RWPE2 (cell line): ENCODE measurements around the gene STAMBPL1.
A peak's percentile ranks its signal among the peaks of the same experiment; 100 is the strongest.

Experiments used
- ATAC-seq: fragments of 200-7000 bp; cut with Tn5 transposase; 3 replicates; pipeline ENCODE4 v1.9.1; 2021; ENCODE audit warnings: low read depth
- DNase-seq: peaks from one replicate; pipeline ENCODE4 v3.0.0-alpha.2; 2020; ENCODE audit warnings: low spot score
- H3K27ac ChIP-seq: fragments of 450-650 bp; 2 replicates; pipeline ENCODE4 v1.5.1; 2017; ENCODE audit warnings: mild to moderate bottlenecking; ENCODE audit not compliant: poor library complexity, severe bottlenecking
- H3K27me3 ChIP-seq: fragments of 250-450 bp; sonication (Bioruptor Pico); 2 replicates; pipeline ENCODE4 v1.5.1; 2021; ENCODE audit warnings: mild to moderate bottlenecking, moderate library complexity; ENCODE audit not compliant: insufficient read depth, poor library complexity, severe bottlenecking
- H3K36me3 ChIP-seq: fragments of 250-450 bp; sonication (Bioruptor Pico); 2 replicates; pipeline ENCODE4 v1.5.1; 2020; ENCODE audit warnings: low read depth, mild to moderate bottlenecking, moderate library complexity
- H3K4me1 ChIP-seq: fragments of 250-450 bp; sonication (Bioruptor Pico); 2 replicates; pipeline ENCODE4 v1.5.1; 2021; ENCODE audit warnings: mild to moderate bottlenecking, moderate library complexity; ENCODE audit not compliant: insufficient read depth, poor library complexity, severe bottlenecking
- H3K4me3 ChIP-seq: fragments of 250-450 bp; sonication (Bioruptor Pico); 2 replicates; pipeline ENCODE4 v1.5.1; 2021; ENCODE audit warnings: mild to moderate bottlenecking, moderate library complexity; ENCODE audit not compliant: severe bottlenecking
- H3K9me3 ChIP-seq: fragments of 250-450 bp; sonication (Bioruptor Pico); 2 replicates; pipeline ENCODE4 v1.5.1; 2021; ENCODE audit warnings: mild to moderate bottlenecking, moderate library complexity; ENCODE audit not compliant: severe bottlenecking
- CTCF ChIP-seq: fragments of 450-650 bp; IDR thresholded peaks from one replicate; pipeline ENCODE4 v1.5.1; 2017; ENCODE audit warnings: mild to moderate bottlenecking, moderate library complexity; ENCODE audit not compliant: poor library complexity, severe bottlenecking

STAMBPL1 gene

GRCh38 chr10:88879534-88880281, at the start of gene STAMBPL1:
TSS of gene STAMBPL1 (plus strand) at chr10:88880245. CDS start at chr10:88901709, 21,464 bp downstream.
- Histone ChIP-seq H3K4me3 (peak within 1 kb of the TSS; percentile 64), H3K27me3 (no peaks in the 10 kb centered on the region), H3K9me3 (no peaks in the 10 kb centered on the region), H3K27ac (peak within 1 kb of the TSS; percentile 95), H3K4me1 (peaks cover 30% of the 10 kb centered on the region), H3K36me3 (no peaks in the 10 kb centered on the region)
- DNase-seq (no peak), ATAC-seq (peak; percentile 53)
- TF ChIP-seq CTCF: no peak

- Histone ChIP-seq H3K36me3 (no peaks in the 10 kb centered on the region), H3K4me1 (no peaks in the 10 kb centered on the region), H3K27ac (no peak overlapping the region), H3K27me3 (no peaks in the 10 kb centered on the region), H3K9me3 (no peaks in the 10 kb centered on the region), H3K4me3 (no peak overlapping the region)
- TF ChIP-seq CTCF: no peak
- ATAC-seq: no peak
- no peak for DNase-seq
Measured at GRCh38 chr10:88830643-88831268, 49.3 kb upstream of the STAMBPL1 start.

- Histone ChIP-seq H3K27me3 (no peaks in the 10 kb centered on the region), H3K27ac (no peak overlapping the region), H3K4me3 (no peak overlapping the region), H3K36me3 (no peaks in the 10 kb centered on the region), H3K9me3 (no peaks in the 10 kb centered on the region), H3K4me1 (no peaks in the 10 kb centered on the region)
- DNase-seq (no peak), ATAC-seq (no peak)
- no peak for TF ChIP-seq CTCF
Measured at GRCh38 chr10:88831709-88832108, 48.3 kb upstream of the STAMBPL1 start.

- H3K4me3 ChIP-seq: no peak overlapping the region
- H3K27me3 ChIP-seq: no peaks in the 10 kb centered on the region
- TF ChIP-seq CTCF: no peak
- no peak for ATAC-seq
- DNase-seq: no peak
- no peak overlapping the region for H3K27ac ChIP-seq
- no peaks in the 10 kb centered on the region for H3K9me3 ChIP-seq
- H3K4me1 ChIP-seq: no peaks in the 10 kb centered on the region
- H3K36me3 ChIP-seq: no peaks in the 10 kb centered on the region
Measured at GRCh38 chr10:88832376-88832775, 47.7 kb upstream of the STAMBPL1 start.

- ATAC-seq (no peak), DNase-seq (no peak)
- no peak for TF ChIP-seq CTCF
- Histone ChIP-seq H3K4me1 (no peaks in the 10 kb centered on the region), H3K27ac (no peak overlapping the region), H3K27me3 (no peaks in the 10 kb centered on the region), H3K4me3 (no peak overlapping the region), H3K36me3 (no peaks in the 10 kb centered on the region), H3K9me3 (no peaks in the 10 kb centered on the region)
Measured at GRCh38 chr10:88833156-88833555, 46.9 kb upstream of the STAMBPL1 start.
